ENCODE data around the gene TNFRSF9.
A peak's percentile ranks its signal among the peaks of the same experiment; 100 is the strongest.

TNFRSF9 gene

GRCh38 chr1:7948960-7949359, 8.3 kb upstream of the TNFRSF9 start:
- no peak overlapping the region for H3K9ac ChIP-seq
- H3K27ac ChIP-seq, result no peak overlapping the region
- no peak for TF ChIP-seq CTCF (conservative IDR thresholded peaks at IDR 0.05; ENCODE audit: low read depth, low read length)
- no peaks in the 10 kb centered on the region for H3K79me2 ChIP-seq (ENCODE audit: insufficient read depth, low read depth)
- no peak overlapping the region for H2AFZ ChIP-seq (ENCODE audit: low read depth)
- no peaks in the 10 kb centered on the region for H3K27me3 ChIP-seq (ENCODE audit: insufficient read depth, low read depth)
- H3K36me3 ChIP-seq (ENCODE audit: insufficient read depth), result no peaks in the 10 kb centered on the region
- no peak overlapping the region for H3K4me2 ChIP-seq
- H4K20me1 ChIP-seq (ENCODE audit: insufficient read depth), result no peaks in the 10 kb centered on the region
- no peak overlapping the region for H3K4me3 ChIP-seq (IDR thresholded peaks at IDR 0.05; ENCODE audit: insufficient read depth, low read depth, low read length)
- H3K4me1 ChIP-seq (ENCODE audit: low read depth, poor library complexity, severe bottlenecking), result no peaks in the 10 kb centered on the region

- Histone ChIP-seq H3K36me3 (ENCODE audit: insufficient read depth) (no peaks in the 10 kb centered on the region), H2AFZ (ENCODE audit: low read depth) (peak overlapping the region; percentile 5; the same call in 1 of the 2 replicates), H4K20me1 (ENCODE audit: insufficient read depth) (no peaks in the 10 kb centered on the region), H3K9ac (no peak overlapping the region), H3K4me2 (no peak overlapping the region), H3K79me2 (ENCODE audit: insufficient read depth, low read depth) (no peaks in the 10 kb centered on the region), H3K4me3 (IDR thresholded peaks at IDR 0.05; ENCODE audit: insufficient read depth, low read depth, low read length) (no peak overlapping the region), H3K4me1 (ENCODE audit: low read depth, poor library complexity, severe bottlenecking) (no peaks in the 10 kb centered on the region), H3K27me3 (ENCODE audit: insufficient read depth, low read depth) (no peaks in the 10 kb centered on the region), H3K27ac (no peak overlapping the region)
- no peak for TF ChIP-seq CTCF (conservative IDR thresholded peaks at IDR 0.05; ENCODE audit: low read depth, low read length)
Measured at GRCh38 chr1:7943251-7943650, 2.6 kb upstream of the TNFRSF9 start.

GRCh38 chr1:7942214-7942921, 1.7 kb upstream of the TNFRSF9 start:
- H3K4me3 ChIP-seq (IDR thresholded peaks at IDR 0.05; ENCODE audit: insufficient read depth, low read depth, low read length), result no peak overlapping the region
- H3K9ac ChIP-seq, result no peak overlapping the region
- no peaks in the 10 kb centered on the region for H3K27me3 ChIP-seq (ENCODE audit: insufficient read depth, low read depth)
- no peaks in the 10 kb centered on the region for H3K36me3 ChIP-seq (ENCODE audit: insufficient read depth)
- H2AFZ ChIP-seq (ENCODE audit: low read depth), result no peak overlapping the region; the same call in 1 of the 2 replicates
- no peaks in the 10 kb centered on the region for H3K4me1 ChIP-seq (ENCODE audit: low read depth, poor library complexity, severe bottlenecking)
- no peak overlapping the region for H3K4me2 ChIP-seq
- no peaks in the 10 kb centered on the region for H4K20me1 ChIP-seq (ENCODE audit: insufficient read depth)
- no peaks in the 10 kb centered on the region for H3K79me2 ChIP-seq (ENCODE audit: insufficient read depth, low read depth)
- TF ChIP-seq CTCF (conservative IDR thresholded peaks at IDR 0.05; ENCODE audit: low read depth, low read length), result no peak
- no peak overlapping the region for H3K27ac ChIP-seq

- Histone ChIP-seq H3K79me2 (ENCODE audit: insufficient read depth, low read depth) (no peaks in the 10 kb centered on the region), H3K4me1 (ENCODE audit: low read depth, poor library complexity, severe bottlenecking) (no peaks in the 10 kb centered on the region), H3K4me2 (no peak overlapping the region), H4K20me1 (ENCODE audit: insufficient read depth) (no peaks in the 10 kb centered on the region), H3K4me3 (IDR thresholded peaks at IDR 0.05; ENCODE audit: insufficient read depth, low read depth, low read length) (no peak overlapping the region), H3K27ac (no peak overlapping the region), H2AFZ (ENCODE audit: low read depth) (no peak overlapping the region), H3K9ac (no peak overlapping the region), H3K36me3 (ENCODE audit: insufficient read depth) (no peaks in the 10 kb centered on the region), H3K27me3 (ENCODE audit: insufficient read depth, low read depth) (no peaks in the 10 kb centered on the region)
- no peak for TF ChIP-seq CTCF (conservative IDR thresholded peaks at IDR 0.05; ENCODE audit: low read depth, low read length)
Measured at GRCh38 chr1:7941437-7941793, 776 bp upstream of the TNFRSF9 start.

Measured in KMS-11 (cell line).